ENCODE data around the gene D2HGDH. TPM values are rescaled to one million over a fixed set of nuclear protein-coding genes. Genes with fewer than 3 reads are reported as not detected.
A peak's percentile ranks its signal among the peaks of the same experiment; 100 is the strongest.

D2HGDH gene
- total and polyA plus RNA-seq, 2 donors from 2014 or later, result 37.0 to 49.3 TPM

DNA sequence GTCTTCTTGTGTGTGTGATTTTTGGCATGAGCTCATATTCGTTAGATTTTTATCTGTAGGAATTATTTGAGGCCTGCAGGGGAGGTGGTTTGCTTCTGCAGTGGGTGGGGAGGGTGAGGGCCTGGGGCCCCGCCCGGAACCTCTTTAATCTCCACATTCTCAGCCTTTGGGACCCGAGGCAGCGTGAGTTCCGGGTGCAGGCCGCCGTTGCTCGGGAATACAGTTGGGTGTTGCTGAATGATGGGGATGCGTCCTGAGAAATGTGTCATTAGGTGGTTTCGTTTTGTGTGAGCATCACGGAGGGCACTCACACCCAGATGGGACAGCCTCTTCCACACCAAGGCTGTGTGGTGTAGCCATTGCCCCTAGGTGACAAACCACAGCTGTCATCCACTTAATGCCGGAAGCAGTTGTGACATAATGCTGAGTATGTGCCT is 28.5 kb downstream of the D2HGDH start:
- intact Hi-C loops (cut with DNase I), result no loop called here
- H3K9ac ChIP-seq (ENCODE audit: low read length in 3 of 3), result no peak overlapping the region
- no peak overlapping the region for H3K27ac ChIP-seq (ENCODE audit: low read depth in 2 of 2, low read length in 2 of 2)
- no peak for FAIRE-seq
- no peak overlapping the region for H3K4me3 ChIP-seq (ENCODE audit: low read length in 3 of 3)
- no peaks in the 10 kb centered on the region for H3K27me3 ChIP-seq (ENCODE audit: control insufficient read depth, insufficient read depth, low read length)
- TF ChIP-seq CTCF (IDR thresholded peaks at IDR 0.05; ENCODE audit: borderline replicate concordance, extremely low read depth, insufficient read depth), result no peak
- H3K4me1 ChIP-seq (ENCODE audit: control insufficient read depth in 2 of 3, insufficient read depth in 2 of 3, low read depth in 1 of 3, low read length in 3 of 3), result peaks cover 0 to 7% (median 0%) of the 10 kb centered on the region in 3 donors
- H3K9me3 ChIP-seq (ENCODE audit: control insufficient read depth in 2 of 3, insufficient read depth in 1 of 3, low read length in 3 of 3), result no peaks in the 10 kb centered on the region
- peaks cover 0 to 21% (median 2%) of the 10 kb centered on the region in 3 donors for H3K36me3 ChIP-seq (ENCODE audit: control insufficient read depth in 2 of 3, insufficient read depth in 3 of 3, low read length in 3 of 3)
- peak in 1 of 5 donors; percentile 31 for DNase-seq

DNA sequence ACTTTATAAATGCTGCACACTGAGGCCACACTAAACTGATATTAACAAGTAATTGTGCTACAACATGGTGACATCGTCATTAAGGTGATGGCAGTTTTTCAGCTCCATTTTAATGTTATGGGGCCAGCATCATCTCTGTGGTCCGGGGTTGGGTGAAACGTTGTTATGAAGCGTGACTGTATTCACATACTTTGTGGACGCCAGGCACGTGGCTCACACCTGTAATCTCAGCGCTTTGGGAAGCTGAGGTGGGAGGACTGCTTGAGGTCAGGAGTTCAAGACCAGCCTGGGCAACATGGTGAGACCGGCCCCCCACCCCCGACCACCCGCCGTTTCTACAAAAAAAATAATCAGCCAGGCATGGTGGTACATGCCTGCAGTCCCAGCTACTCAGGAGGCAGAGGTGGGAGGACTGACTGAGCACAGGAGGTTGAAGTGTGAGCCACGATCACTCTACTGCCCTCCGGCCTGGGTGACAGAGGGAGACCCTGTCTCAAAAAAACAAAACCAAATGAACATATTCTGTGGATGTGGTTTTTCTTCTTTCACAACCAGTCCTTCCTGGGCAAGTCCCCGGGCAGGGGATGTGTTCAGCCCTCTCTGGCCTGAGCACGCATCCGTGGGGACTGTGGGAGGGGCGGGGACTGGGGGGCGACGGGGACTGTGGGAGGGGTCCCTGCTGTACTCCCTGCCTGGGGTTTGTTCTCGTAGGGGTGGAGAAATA is 29.3 kb downstream of the D2HGDH start:
- Histone ChIP-seq H3K4me3 (ENCODE audit: low read length in 3 of 3) (no peak overlapping the region), H3K4me1 (ENCODE audit: control insufficient read depth in 2 of 3, insufficient read depth in 2 of 3, low read depth in 1 of 3, low read length in 3 of 3) (peaks cover 0 to 6% (median 0%) of the 10 kb centered on the region in 3 donors), H3K9me3 (ENCODE audit: control insufficient read depth in 2 of 3, insufficient read depth in 1 of 3, low read length in 3 of 3) (no peaks in the 10 kb centered on the region), H3K27ac (ENCODE audit: low read depth in 2 of 2, low read length in 2 of 2) (no peak overlapping the region), H3K36me3 (ENCODE audit: control insufficient read depth in 2 of 3, insufficient read depth in 3 of 3, low read length in 3 of 3) (peaks cover 0 to 16% (median 2%) of the 10 kb centered on the region in 3 donors), H3K9ac (ENCODE audit: low read length in 3 of 3) (no peak overlapping the region), H3K27me3 (ENCODE audit: control insufficient read depth, insufficient read depth, low read length) (no peaks in the 10 kb centered on the region)
- TF ChIP-seq CTCF (IDR thresholded peaks at IDR 0.05; ENCODE audit: borderline replicate concordance, extremely low read depth, insufficient read depth), result no peak
- intact Hi-C loops (cut with DNase I), result no loop called here
- FAIRE-seq (no peak), DNase-seq (peak in 1 of 5 donors; percentile 52)

- H3K4me1 ChIP-seq (ENCODE audit: control insufficient read depth in 2 of 3, insufficient read depth in 2 of 3, low read depth in 1 of 3, low read length in 3 of 3), result peaks cover 0 to 3% (median 0%) of the 10 kb centered on the region in 3 donors
- H3K27ac ChIP-seq (ENCODE audit: low read depth in 2 of 2, low read length in 2 of 2), result no peak overlapping the region
- FAIRE-seq (no peak), DNase-seq (peak in 3 of 5 donors; percentile 35 to 84 (median 69))
- intact Hi-C loops (cut with DNase I), result no loop called here
- peaks cover 0 to 9% (median 2%) of the 10 kb centered on the region in 3 donors for H3K36me3 ChIP-seq (ENCODE audit: control insufficient read depth in 2 of 3, insufficient read depth in 3 of 3, low read length in 3 of 3)
- no peak overlapping the region for H3K9ac ChIP-seq (ENCODE audit: low read length in 3 of 3)
- no peak overlapping the region for H3K4me3 ChIP-seq (ENCODE audit: low read length in 3 of 3)
- no peaks in the 10 kb centered on the region for H3K9me3 ChIP-seq (ENCODE audit: control insufficient read depth in 2 of 3, insufficient read depth in 1 of 3, low read length in 3 of 3)
- TF ChIP-seq CTCF (IDR thresholded peaks at IDR 0.05; ENCODE audit: borderline replicate concordance, extremely low read depth, insufficient read depth), result no peak
- H3K27me3 ChIP-seq (ENCODE audit: control insufficient read depth, insufficient read depth, low read length), result no peaks in the 10 kb centered on the region
Measured at GRCh38 chr2:241764275-241765241, 30.1 kb downstream of the D2HGDH start.

All from kidney (tissue), 14 donors.